Measurements from ENCODE around the gene ATF7. TPM values are rescaled to one million over a fixed set of nuclear protein-coding genes. Genes with fewer than 3 reads are reported as not detected.

Gene ATF7
- total and polyA plus RNA-seq, 5 donors from 2014 or later, result 11.6 to 41.0 (median 15.8) TPM

Other genes starting within 250 kb of the ATF7 start
- 79.0 TPM for gene SP1, start 246.2 kb downstream of the ATF7 start, total RNA-seq
- 1 to 10 TPM; 8.1 to 9.3 (median 8.2) TPM for gene SP1, start 246.2 kb downstream of the ATF7 start, polyA plus RNA-seq
- gene AMHR2, start 202.5 kb downstream of the ATF7 start, total RNA-seq, result not detected
- not detected for gene AMHR2, start 202.5 kb downstream of the ATF7 start, polyA plus RNA-seq
- gene PRR13, start 184.6 kb downstream of the ATF7 start, total RNA-seq, result 187 TPM
- gene PRR13, start 184.6 kb downstream of the ATF7 start, polyA plus RNA-seq, result 100 to 1,000 TPM; 525 to 639 (median 574) TPM
- 931 TPM for gene PCBP2, start 174.3 kb downstream of the ATF7 start, total RNA-seq
- gene PCBP2, start 174.3 kb downstream of the ATF7 start, polyA plus RNA-seq, result 100 to 1,000 TPM; 113 to 150 (median 134) TPM
- 31.5 TPM for gene MAP3K12, start 126.9 kb downstream of the ATF7 start, total RNA-seq
- 1 to 10 TPM; 3.8 to 4.6 (median 4.4) TPM for gene MAP3K12, start 126.9 kb downstream of the ATF7 start, polyA plus RNA-seq
- 25.1 TPM for gene TARBP2, start 125.1 kb downstream of the ATF7 start, total RNA-seq
- 10 to 100 TPM; 22.5 to 29.1 (median 25.6) TPM for gene TARBP2, start 125.1 kb downstream of the ATF7 start, polyA plus RNA-seq
- gene NPFF, start 118.9 kb downstream of the ATF7 start, total RNA-seq, result not detected
- gene NPFF, start 118.9 kb downstream of the ATF7 start, polyA plus RNA-seq, result not detected
- 228 TPM for gene ATP5MC2, start 49.7 kb upstream of the ATF7 start, total RNA-seq
- gene ATP5MC2, start 49.7 kb upstream of the ATF7 start, polyA plus RNA-seq, result 100 to 1,000 TPM; 577 to 700 (median 672) TPM
- gene CALCOCO1, start 101.1 kb upstream of the ATF7 start, total RNA-seq, result 209 TPM
- 100 to 1,000 TPM in 3 of 4 donors, 10 to 100 TPM in 1; 91.5 to 119 (median 112) TPM for gene CALCOCO1, start 101.1 kb upstream of the ATF7 start, polyA plus RNA-seq
- not detected for gene CISTR, start 125.6 kb upstream of the ATF7 start, total RNA-seq
- not detected for gene CISTR, start 125.6 kb upstream of the ATF7 start, polyA plus RNA-seq